ENCODE measurements around the gene TOB2. TPM values are rescaled to one million over a fixed set of nuclear protein-coding genes. Genes with fewer than 3 reads are reported as not detected.

TOB2 gene
- total and polyA plus RNA-seq, 9 of the 15 experiments (the other 6 are each of a cell fraction or from before 2014, with no cell fraction given): 3.3 to 20.5 (median 7.3) TPM

DNA sequence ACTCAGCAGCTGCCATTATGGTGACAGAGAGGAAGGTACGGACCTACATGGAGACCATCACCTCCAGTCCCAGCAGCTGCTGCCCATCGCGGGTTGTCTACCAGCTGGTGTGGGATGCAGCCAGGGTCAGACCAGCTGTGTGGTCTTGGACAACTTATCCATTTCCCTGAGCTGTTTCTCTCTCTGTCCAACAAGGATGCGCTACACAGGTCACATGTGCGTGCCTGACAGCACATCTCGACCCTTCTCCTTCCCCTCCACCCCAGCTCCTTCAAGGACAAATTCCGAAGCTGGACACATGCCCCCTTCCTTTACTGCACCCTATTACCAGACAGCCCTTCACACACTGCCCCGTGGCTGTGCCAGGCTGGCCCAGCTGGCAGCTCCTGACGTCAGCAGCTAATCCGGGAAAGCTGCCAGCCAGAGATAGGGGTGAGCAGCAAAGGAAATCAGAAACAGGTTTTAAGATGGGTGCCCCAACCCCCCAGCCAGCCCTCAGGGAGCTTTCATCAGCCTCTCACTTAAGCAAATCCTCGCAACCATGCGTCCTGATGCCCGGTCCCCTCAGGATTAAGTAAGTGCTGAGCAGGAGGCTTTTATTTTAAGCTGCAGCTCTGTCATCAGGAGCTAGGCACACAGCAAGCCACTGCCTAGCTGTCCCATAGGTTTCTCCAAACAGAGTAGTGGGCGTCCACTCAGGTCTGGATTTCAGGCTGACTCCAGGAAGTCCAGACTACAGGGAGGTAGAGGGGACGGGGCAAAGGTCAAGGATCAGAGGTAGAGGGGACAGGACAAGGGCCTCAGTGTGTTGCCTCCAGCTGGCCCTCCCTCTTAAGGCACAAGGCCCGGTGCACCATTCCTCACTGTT lies 44.6 kb downstream of the TOB2 start:
- WGBS (ENCODE audit: insufficient coverage, low coverage, missing lambda C conversion rate): 42% methylated on average over 12 of the region's 16 CpGs
- no peak for TF ChIP-seq U2AF2 (optimal IDR thresholded peaks at IDR 0.05; ENCODE audit: low read depth, low read length)
- TF ChIP-seq, protein P1, sequence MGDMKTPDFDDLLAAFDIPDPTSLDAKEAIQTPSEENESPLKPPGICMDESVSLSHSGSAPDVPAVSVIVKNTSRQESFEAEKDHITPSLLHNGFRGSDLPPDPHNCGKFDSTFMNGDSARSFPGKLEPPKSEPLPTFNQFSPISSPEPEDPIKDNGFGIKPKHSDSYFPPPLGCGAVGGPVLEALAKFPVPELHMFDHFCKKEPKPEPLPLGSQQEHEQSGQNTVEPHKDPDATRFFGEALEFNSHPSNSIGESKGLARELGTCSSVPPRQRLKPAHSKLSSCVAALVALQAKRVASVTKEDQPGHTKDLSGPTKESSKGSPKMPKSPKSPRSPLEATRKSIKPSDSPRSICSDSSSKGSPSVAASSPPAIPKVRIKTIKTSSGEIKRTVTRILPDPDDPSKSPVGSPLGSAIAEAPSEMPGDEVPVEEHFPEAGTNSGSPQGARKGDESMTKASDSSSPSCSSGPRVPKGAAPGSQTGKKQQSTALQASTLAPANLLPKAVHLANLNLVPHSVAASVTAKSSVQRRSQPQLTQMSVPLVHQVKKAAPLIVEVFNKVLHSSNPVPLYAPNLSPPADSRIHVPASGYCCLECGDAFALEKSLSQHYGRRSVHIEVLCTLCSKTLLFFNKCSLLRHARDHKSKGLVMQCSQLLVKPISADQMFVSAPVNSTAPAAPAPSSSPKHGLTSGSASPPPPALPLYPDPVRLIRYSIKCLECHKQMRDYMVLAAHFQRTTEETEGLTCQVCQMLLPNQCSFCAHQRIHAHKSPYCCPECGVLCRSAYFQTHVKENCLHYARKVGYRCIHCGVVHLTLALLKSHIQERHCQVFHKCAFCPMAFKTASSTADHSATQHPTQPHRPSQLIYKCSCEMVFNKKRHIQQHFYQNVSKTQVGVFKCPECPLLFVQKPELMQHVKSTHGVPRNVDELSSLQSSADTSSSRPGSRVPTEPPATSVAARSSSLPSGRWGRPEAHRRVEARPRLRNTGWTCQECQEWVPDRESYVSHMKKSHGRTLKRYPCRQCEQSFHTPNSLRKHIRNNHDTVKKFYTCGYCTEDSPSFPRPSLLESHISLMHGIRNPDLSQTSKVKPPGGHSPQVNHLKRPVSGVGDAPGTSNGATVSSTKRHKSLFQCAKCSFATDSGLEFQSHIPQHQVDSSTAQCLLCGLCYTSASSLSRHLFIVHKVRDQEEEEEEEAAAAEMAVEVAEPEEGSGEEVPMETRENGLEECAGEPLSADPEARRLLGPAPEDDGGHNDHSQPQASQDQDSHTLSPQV (IDR thresholded peaks at IDR 0.05): no peak
- no peak for TF ChIP-seq ZNF699 (CRISPR knock-in tag; IDR thresholded peaks at IDR 0.05; ENCODE audit: insufficient replicate concordance)
- TF ChIP-seq SP2 (IDR thresholded peaks at IDR 0.05; ENCODE audit: extremely low read depth, low read depth, low read length, poor library complexity, severe bottlenecking): no peak
- TF ChIP-seq ZFP30 (CRISPR knock-in tag; IDR thresholded peaks at IDR 0.05; ENCODE audit: borderline replicate concordance): no peak
- TF ChIP-seq, protein P2, sequence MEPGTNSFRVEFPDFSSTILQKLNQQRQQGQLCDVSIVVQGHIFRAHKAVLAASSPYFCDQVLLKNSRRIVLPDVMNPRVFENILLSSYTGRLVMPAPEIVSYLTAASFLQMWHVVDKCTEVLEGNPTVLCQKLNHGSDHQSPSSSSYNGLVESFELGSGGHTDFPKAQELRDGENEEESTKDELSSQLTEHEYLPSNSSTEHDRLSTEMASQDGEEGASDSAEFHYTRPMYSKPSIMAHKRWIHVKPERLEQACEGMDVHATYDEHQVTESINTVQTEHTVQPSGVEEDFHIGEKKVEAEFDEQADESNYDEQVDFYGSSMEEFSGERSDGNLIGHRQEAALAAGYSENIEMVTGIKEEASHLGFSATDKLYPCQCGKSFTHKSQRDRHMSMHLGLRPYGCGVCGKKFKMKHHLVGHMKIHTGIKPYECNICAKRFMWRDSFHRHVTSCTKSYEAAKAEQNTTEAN (CRISPR knock-in tag; IDR thresholded peaks at IDR 0.05): no peak
- TF ChIP-seq, protein P3, sequence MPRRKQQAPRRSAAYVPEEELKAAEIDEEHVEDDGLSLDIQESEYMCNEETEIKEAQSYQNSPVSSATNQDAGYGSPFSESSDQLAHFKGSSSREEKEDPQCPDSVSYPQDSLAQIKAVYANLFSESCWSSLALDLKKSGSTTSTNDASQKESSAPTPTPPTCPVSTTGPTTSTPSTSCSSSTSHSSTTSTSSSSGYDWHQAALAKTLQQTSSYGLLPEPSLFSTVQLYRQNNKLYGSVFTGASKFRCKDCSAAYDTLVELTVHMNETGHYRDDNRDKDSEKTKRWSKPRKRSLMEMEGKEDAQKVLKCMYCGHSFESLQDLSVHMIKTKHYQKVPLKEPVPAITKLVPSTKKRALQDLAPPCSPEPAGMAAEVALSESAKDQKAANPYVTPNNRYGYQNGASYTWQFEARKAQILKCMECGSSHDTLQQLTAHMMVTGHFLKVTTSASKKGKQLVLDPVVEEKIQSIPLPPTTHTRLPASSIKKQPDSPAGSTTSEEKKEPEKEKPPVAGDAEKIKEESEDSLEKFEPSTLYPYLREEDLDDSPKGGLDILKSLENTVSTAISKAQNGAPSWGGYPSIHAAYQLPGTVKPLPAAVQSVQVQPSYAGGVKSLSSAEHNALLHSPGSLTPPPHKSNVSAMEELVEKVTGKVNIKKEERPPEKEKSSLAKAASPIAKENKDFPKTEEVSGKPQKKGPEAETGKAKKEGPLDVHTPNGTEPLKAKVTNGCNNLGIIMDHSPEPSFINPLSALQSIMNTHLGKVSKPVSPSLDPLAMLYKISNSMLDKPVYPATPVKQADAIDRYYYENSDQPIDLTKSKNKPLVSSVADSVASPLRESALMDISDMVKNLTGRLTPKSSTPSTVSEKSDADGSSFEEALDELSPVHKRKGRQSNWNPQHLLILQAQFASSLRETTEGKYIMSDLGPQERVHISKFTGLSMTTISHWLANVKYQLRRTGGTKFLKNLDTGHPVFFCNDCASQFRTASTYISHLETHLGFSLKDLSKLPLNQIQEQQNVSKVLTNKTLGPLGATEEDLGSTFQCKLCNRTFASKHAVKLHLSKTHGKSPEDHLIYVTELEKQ (CRISPR knock-in tag; IDR thresholded peaks at IDR 0.05): no peak
- no peak for TF ChIP-seq KAT8 (IDR thresholded peaks at IDR 0.05; ENCODE audit: low read depth)
- no peak for TF ChIP-seq ESRRB (CRISPR knock-in tag; IDR thresholded peaks at IDR 0.05; ENCODE audit: borderline replicate concordance)
- TF ChIP-seq PTTG1 (tag; IDR thresholded peaks at IDR 0.05; ENCODE audit: low read depth): no peak

More for the DNA sequence above, 44.6 kb downstream of the TOB2 start:
- no peak for FAIRE-seq
- Histone ChIP-seq H3K9me1 (ENCODE audit: control insufficient read depth, insufficient read depth, low read length) (no peaks in the 10 kb centered on the region), H2AFZ (ENCODE audit: low read depth, low read length) (no peak overlapping the region), H3K36me3 (ENCODE audit: control insufficient read depth, insufficient read depth, low read length) (no peaks in the 10 kb centered on the region), H3K9ac (ENCODE audit: insufficient read depth in 1 of 2, low read depth in 2 of 2, low read length in 2 of 2) (no peak overlapping the region), H4K20me1 (replicated peaks; ENCODE audit: control insufficient read depth, insufficient read depth, low read length) (no peaks in the 10 kb centered on the region), H3K4me1 (replicated peaks in 1 of 2; ENCODE audit: control insufficient read depth in 2 of 2, insufficient read depth in 2 of 2, low read length in 2 of 2) (peaks cover 0 to 7% of the 10 kb centered on the region in 2 experiments; a peak in 3 of 5 replicates), H3K9me3 (replicated peaks; ENCODE audit: control insufficient read depth, insufficient read depth, low read depth, low read length) (no peaks in the 10 kb centered on the region), H3K79me2 (ENCODE audit: control insufficient read depth, insufficient read depth, low read length) (no peaks in the 10 kb centered on the region), H3K4me3 (no peak overlapping the region), H3K27me3 (ENCODE audit: control insufficient read depth in 2 of 2, insufficient read depth in 2 of 2, low read length in 2 of 2) (no peaks in the 10 kb centered on the region), H3K27ac (ENCODE audit: extremely low read depth, low read depth, low read length) (no peak overlapping the region), H3K4me2 (ENCODE audit: insufficient read depth, low read length) (no peak overlapping the region)
- no peak for DNase-seq (ENCODE audit: extremely low read depth in 1 of 4, low spot score in 3 of 4)
- in situ Hi-C loops (cut with MboI) (loop anchor here (5.0 kb wide), 1 partner anchor 125 kb away; no protein-coding TSS in a partner anchor), intact Hi-C loops (cut with micrococcal nuclease) (no loop called here)
- ChIA-PET CTCF (ENCODE audit: low intra/inter-chr PET ratio) (no interaction called here), POLR2A (interaction anchor here (0.6 to 1.5 kb wide), 7 partner anchors 9 to 142 kb away, joined by 3 to 7 read pairs (median 3); no protein-coding TSS in a partner anchor)
- no peak for ATAC-seq
- no TSS peak for BruUV-seq (replicated peaks)

All from K562 (cell line).